ENCODE data around the gene TTLL8.
"Not testable (repeated sequence)": the region's sequence is repeated elsewhere in the genome, so short reads cannot be mapped to it uniquely, and the experiment has no call there.

Gene TTLL8

GRCh38 chr22:50001388-50002231, 56.5 kb downstream of the TTLL8 start:
- DNase-seq (ENCODE audit: low read depth): no peak

GRCh38 chr22:50000587-50001387, 57.3 kb downstream of the TTLL8 start:
- no peak for DNase-seq (ENCODE audit: low read depth)

DNA sequence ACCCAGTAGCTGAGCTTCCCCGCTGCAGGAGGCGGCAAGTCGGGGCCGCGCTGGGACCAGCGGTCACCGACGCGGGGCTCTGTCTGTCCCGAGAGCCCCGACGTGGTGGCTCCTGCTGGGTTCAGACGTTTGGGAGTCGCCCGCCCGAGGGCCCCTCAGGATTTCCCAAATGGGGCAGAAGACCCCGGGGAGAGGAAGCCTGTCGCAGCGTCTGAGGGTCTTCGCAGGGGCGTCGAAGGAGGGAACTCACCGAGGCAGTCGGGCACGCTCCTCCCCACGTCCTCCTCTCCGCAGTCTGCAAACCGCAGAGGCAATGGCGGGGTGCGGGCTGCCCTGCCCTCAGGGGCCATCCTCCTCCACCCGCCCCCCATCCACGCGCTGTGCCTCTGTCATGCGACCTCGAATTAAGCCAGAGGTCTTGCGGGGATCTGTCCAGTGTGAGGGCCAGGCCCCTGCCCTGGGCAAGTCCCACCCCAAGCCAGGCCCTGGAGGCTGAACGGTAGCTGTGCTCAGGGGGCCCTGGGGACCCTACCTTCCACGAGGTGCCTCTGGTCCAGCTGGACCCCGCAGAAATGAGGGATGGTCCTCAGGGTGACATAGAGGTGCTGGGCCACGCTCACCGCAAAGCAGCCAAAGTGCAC, 58.0 kb downstream of the TTLL8 start:
- no peak for DNase-seq (ENCODE audit: low read depth)

DNA sequence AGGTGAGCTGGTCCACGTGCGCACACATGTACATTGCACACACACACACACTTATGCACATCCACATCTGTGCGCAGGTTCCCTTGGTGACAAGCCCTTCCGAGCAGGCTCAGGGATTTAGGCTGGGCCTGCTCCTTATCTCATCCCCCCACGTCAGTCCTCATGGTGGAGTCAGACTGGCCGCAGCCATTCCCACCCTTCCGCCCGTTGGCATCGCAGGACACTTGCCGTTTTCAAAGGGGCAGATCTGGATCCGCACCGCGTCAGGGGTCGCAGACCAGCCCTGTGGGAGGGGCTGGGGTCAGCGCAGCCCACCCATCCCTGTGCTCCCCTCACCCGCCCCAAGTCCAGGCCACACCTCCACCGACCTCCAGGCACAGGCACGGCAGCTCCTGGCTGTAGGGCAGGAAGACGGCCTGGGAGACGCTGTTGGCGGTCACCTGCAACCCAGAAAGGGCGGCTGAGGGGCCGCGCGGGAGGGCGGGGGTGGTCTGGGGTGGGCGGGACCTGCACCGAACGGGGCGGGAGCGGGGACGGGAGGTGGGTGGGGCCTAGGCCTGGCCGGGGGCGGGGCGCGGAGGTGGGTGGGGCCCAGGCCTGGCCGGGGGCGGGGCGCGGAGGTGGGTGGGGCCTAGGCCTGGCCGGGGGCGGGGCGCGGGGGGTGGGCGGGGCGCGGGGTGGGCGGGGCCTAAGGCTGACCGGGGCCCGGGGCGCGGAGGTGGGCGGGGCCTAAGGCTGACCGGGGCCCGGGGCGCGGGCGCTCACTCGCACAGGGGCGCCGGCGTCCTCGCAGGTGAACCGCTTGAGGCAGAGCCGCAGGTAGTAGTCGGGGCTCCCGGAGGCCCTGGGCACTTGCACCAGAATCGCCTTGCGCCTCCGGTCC, 58.8 kb downstream of the TTLL8 start:
- no peak for DNase-seq (ENCODE audit: low read depth)

GRCh38 chr22:49998718-49999062, 59.4 kb downstream of the TTLL8 start:
- no peak for DNase-seq (ENCODE audit: low read depth)

- DNase-seq (ENCODE audit: low read depth): no peak
Measured at GRCh38 chr22:49997932-49998717, 60.0 kb downstream of the TTLL8 start.

DNA sequence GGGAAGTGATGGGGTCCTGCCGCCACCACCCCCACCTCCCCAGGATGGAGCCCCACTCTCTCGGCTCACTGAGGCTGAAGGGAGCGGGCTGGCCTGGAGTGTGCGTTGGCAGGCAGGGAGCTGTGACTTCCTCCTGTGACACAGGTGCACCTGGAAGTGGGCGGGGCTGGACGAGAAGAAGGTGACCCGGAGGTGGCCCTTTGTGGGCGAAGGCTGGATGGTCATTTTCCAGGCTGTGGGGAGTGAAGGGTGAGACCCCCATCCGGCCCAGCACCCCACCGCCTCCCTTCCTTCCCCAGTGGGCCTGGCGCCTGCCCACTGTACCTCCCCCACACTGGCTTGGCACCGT, 60.9 kb downstream of the TTLL8 start:
- DNase-seq (ENCODE audit: low read depth): no peak

GRCh38 chr22:49996518-49997250, 61.4 kb downstream of the TTLL8 start:
- DNase-seq (ENCODE audit: low read depth): no peak

GRCh38 chr22:49996119-49996517, 62.0 kb downstream of the TTLL8 start:
- DNase-seq (ENCODE audit: low read depth): no peak

GRCh38 chr22:49995361-49996118, 62.6 kb downstream of the TTLL8 start:
- DNase-seq (ENCODE audit: low read depth): no peak

GRCh38 chr22:49995041-49995360, 63.1 kb downstream of the TTLL8 start:
- no peak for DNase-seq (ENCODE audit: low read depth)

GRCh38 chr22:49994361-49995040, 63.6 kb downstream of the TTLL8 start:
- no peak for DNase-seq (ENCODE audit: low read depth)

DNA sequence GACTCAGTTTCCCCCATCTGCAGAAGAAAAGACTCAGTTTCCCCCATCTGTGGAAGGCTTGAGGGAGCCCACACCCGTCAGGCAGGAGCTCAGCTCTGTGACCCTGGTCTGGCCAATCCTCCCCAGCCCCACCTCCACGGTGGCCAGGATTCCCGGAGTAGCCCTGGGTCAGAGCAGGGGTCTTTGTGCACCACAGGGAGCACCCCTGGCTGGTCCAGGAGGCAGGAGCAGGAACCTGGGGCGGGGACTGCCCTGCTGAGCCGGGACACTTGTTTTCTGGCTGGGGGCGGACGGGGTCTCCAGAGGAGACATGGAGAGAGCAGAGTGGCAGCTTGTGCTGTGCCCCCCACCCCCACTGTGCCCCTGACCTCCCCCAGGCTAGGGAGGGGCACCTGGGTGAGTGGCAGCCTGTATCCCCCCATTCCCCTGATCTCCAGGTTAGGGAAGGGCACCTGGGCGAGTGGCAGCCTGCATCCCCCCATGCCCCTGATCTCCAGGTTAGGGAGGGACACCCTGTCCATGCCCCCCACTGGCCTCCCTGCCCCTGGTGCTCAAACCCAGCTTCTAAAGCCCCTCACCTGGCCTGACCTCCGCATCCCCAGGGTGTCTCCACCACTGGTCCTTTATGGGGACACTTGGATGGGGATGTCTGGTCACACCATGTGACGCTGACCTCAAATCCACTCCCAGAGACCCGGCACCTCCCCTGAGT, 64.3 kb downstream of the TTLL8 start:
- no peak for DNase-seq (ENCODE audit: low read depth)

GRCh38 chr22:49992921-49993648, 65.0 kb downstream of the TTLL8 start:
- DNase-seq (ENCODE audit: low read depth): no peak

DNA sequence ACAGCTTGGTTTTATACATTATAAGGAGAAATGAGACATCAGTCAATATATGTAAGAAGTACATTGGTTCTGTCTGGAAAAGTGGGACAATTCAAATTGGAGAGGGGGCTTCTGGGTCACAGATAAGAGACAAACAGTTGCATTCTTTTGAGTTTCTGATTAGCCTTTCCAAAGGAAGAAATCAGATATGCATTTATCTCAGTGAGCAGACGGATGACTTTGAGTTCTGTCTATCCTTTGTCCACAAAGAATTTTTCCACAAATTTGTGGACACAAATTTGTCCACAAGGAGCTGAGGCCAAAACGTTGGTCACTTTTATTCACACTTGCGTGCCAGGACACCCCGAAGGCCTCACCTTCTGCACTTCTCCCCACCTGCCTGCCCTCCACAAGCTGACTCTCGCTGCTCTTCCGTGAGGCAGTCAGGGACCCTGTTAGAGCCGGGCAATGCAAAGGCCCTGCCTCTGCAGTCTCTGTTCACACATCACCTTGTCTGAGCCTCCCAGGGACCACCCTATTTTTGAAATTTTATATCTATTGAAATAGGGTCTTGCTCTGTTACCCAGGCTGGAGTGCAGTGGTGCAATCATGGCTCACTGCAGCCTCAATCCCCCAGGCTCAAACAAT, 66.1 kb downstream of the TTLL8 start:
- no peak for DNase-seq (ENCODE audit: low read depth)

GRCh38 chr22:49991167-49991566, 66.9 kb downstream of the TTLL8 start:
- DNase-seq (ENCODE audit: low read depth): no peak

GRCh38 chr22:49989826-49990225, 68.3 kb downstream of the TTLL8 start:
- DNase-seq (ENCODE audit: low read depth): not testable (repeated sequence)

All from fibroblast of the conjunctiva (primary cell).